ENCODE measurements around the gene TNFRSF1B.

TNFRSF1B gene

GRCh38 chr1:12142141-12142823 is 24.5 kb upstream of the TNFRSF1B start:
- DNase-seq: no peak

- no peak for DNase-seq
Measured at GRCh38 chr1:12142891-12143630, 23.7 kb upstream of the TNFRSF1B start.

- no peak for DNase-seq
Measured at GRCh38 chr1:12143631-12144155, 23.1 kb upstream of the TNFRSF1B start.

GRCh38 chr1:12144236-12144635 is 22.6 kb upstream of the TNFRSF1B start:
- DNase-seq: no peak

- DNase-seq: no peak
Measured at GRCh38 chr1:12144969-12145368, 21.8 kb upstream of the TNFRSF1B start.

GRCh38 chr1:12145616-12146342 is 21.0 kb upstream of the TNFRSF1B start:
- DNase-seq: no peak

- no peak for DNase-seq
Measured at GRCh38 chr1:12146343-12147112, 20.3 kb upstream of the TNFRSF1B start.

- DNase-seq: no peak
Measured at GRCh38 chr1:12147201-12147701, 19.5 kb upstream of the TNFRSF1B start.

GRCh38 chr1:12148160-12148957 is 18.4 kb upstream of the TNFRSF1B start:
- DNase-seq: no peak

- DNase-seq: no peak
Measured at GRCh38 chr1:12148958-12149790, 17.6 kb upstream of the TNFRSF1B start.

GRCh38 chr1:12149791-12150175 is 17.0 kb upstream of the TNFRSF1B start:
- DNase-seq: no peak

GRCh38 chr1:12150456-12151200 is 16.2 kb upstream of the TNFRSF1B start:
- no peak for DNase-seq

- no peak for DNase-seq
Measured at GRCh38 chr1:12151465-12151864, 15.3 kb upstream of the TNFRSF1B start.

- DNase-seq: no peak
Measured at GRCh38 chr1:12152113-12152891, 14.5 kb upstream of the TNFRSF1B start.

GRCh38 chr1:12153181-12153785 is 13.5 kb upstream of the TNFRSF1B start:
- no peak for DNase-seq

- no peak for DNase-seq
Measured at GRCh38 chr1:12155328-12155727, 11.5 kb upstream of the TNFRSF1B start.

- no peak for DNase-seq
Measured at GRCh38 chr1:12157366-12158231, 9.2 kb upstream of the TNFRSF1B start.
